Heart right ventricle (tissue), 16 donors: ENCODE data around the gene TMC5. TPM values are rescaled to one million over a fixed set of nuclear protein-coding genes. Genes with fewer than 3 reads are reported as not detected.

Experiments used
- ATAC-seq, 8 donors: fragments of 200-7000 bp; cut with Tn5 transposase; one replicate each; pipeline ENCODE4 v1.9.1; 2020; ENCODE audit warnings: mild to moderate bottlenecking in 8 of 8, moderate library complexity in 8 of 8, moderate number of reproducible peaks in 1 of 8
- DNase-seq, 2 donors: peaks; one replicate each; pipeline ENCODE4 v3.0.0-alpha.2; 2020
- H3K27ac ChIP-seq, 10 donors: fragments of 200-600 bp; sonication (generic) in 2 of 10; one replicate each; pipeline versions ENCODE4 v1.5.0 to v1.8.0; 2020 to 2022; ENCODE audit warnings: mild to moderate bottlenecking in 3 of 10
- H3K27me3 ChIP-seq, 7 donors: fragments of 200-600 bp; one replicate each; pipeline ENCODE4 v1.8.0; 2021 to 2022; ENCODE audit warnings: mild to moderate bottlenecking in 2 of 7
- H3K36me3 ChIP-seq, 9 donors: fragments of 200-600 bp; sonication (generic) in 1 of 9; one replicate each; pipeline versions ENCODE4 v1.5.0 to v1.8.0; 2020 to 2022; ENCODE audit warnings: mild to moderate bottlenecking in 2 of 9
- H3K4me1 ChIP-seq, 9 donors: fragments of 200-600 bp; sonication (generic) in 1 of 9; one replicate each; pipeline versions ENCODE4 v1.5.0 to v1.8.0; 2020 to 2022; ENCODE audit warnings: mild to moderate bottlenecking in 4 of 9
- H3K4me3 ChIP-seq, 10 donors: fragments of 200-600 bp; sonication (generic) in 2 of 10; one replicate each; pipeline versions ENCODE4 v1.5.0 to v1.8.0; 2020 to 2022; ENCODE audit warnings: mild to moderate bottlenecking in 7 of 10, moderate library complexity in 2 of 10
- H3K9me3 ChIP-seq, 11 donors: fragments of 200-600 bp in 10 of 11; sonication (generic) in 2 of 11; one replicate each; pipeline versions ENCODE4 v1.5.0 to v1.8.0; 2013 to 2022; ENCODE audit warnings: mild to moderate bottlenecking in 2 of 11, control low read depth in 1 of 11, moderate library complexity in 1 of 11
- WGBS, 2 donors: extraction: QIAGEN DNeasy Blood & Tissue Kit; methylation state at CpG; one replicate each; pipeline ENCODE4 v1.1.7; 2013; ENCODE audit warnings: inconsistent platforms in 1 of 2; 5-methylcytosine and 5-hydroxymethylcytosine counted together
- intact Hi-C, 10 donors: fragments of 100-400 bp; cut with DNase I; formaldehyde crosslinking; loops; one replicate each; pipeline versions ENCODE4 v1.11.1 to v1.14.2; 2022
- polyA plus RNA-seq, 2 donors: library from polyadenylated mRNA; stranded (reverse); fragments of 200-250 nt; gene quantifications; one replicate each; pipeline ENCODE4 v1.2.3, GENCODE V29; 2013
- total RNA-seq, 10 donors: library from RNA; stranded (reverse); fragmentation: NEBNext Ultra II Directional in 3 of 10; extraction: Animal tissue kit (Norgen Biotek cat#: 25700) in 3 of 10; gene quantifications; one replicate each; pipeline versions ENCODE4 v1.2.1 to v1.2.4, GENCODE V29; 2021 to 2023
- TF ChIP-seq, protein P1 (sequence below), 9 donors: fragments of 200-600 bp; sonication (generic) in 2 of 9; IDR thresholded peaks; one replicate each; pipeline versions ENCODE4 v1.5.0 to v1.8.0; 2021 to 2022; ENCODE audit warnings: antibody characterized with exemption in 9 of 9, mild to moderate bottlenecking in 5 of 9, moderate library complexity in 1 of 9
- donor health status: Arrhythmogenic right ventricular cardiomyopathy.
- donor health status: ischemic (EF 13 %, LVEDD 7.1; RV severe dilation, severe dysfunction).
- donor health status: healthy with polysubstance abuse.
- donor health status: DM: no; HTN: yes; CAD: no.
- donor health status: DM: no; HTN: no; CAD: no.
- donor health status: ischemic (EF 25% LVEDD 6.9; RV normal size, moderate dysfunction).
- donor health status: ischemic (EF 25% LVEDD 5.7; RV mildly dilated, moderate dysfunction).
- donor health status: healthy.
- donor health status: DM: yes; HTN: yes; CAD: no.
- donor health status: Ischemic cardiomyopathy.
- donor health status: ischemic (EF 35%, LVEDD 5.7; RV mildly dilated, moderate dysfunction).
- donor health status: nonischemic (EF 11% LVEDD 7.7; RV severe dilation, severe dysfunction).
- donor health status: DM: yes; HTN: yes; CAD: no.
- donor health status: PGD.
- donor health status: ischemic (EF 29% LVEDD 5.4; RV normal size, mild dysfunction).
- donor health status: nonischemic (EF 23%, LVEDD 6.1; RV moderate dilation, normal function).

TMC5 gene
- total and polyA plus RNA-seq, 12 donors, result under 0.01 to 0.13 (median 0.10) TPM; not detected in 8

- peaks cover 0 to 8% (median 0%) of the 10 kb centered on the region in 9 donors for H3K36me3 ChIP-seq
- H3K27me3 ChIP-seq, result no peaks in the 10 kb centered on the region
- H3K4me1 ChIP-seq, result peaks cover 0 to 60% (median 28%) of the 10 kb centered on the region in 9 donors
- H3K4me3 ChIP-seq, result no peak overlapping the region
- DNase-seq (no peak), ATAC-seq (no peak)
- intact Hi-C loops, result loop anchor here in 2 of 10 donors (2.0 kb wide), 1 partner anchor 32 kb away; the partner anchor contains the start of gene VPS35L (in 2 of the 2)
- peak overlapping the region in 1 of 10 donors; percentile 92 for H3K27ac ChIP-seq
- WGBS, 2 donors, result 91 to 96% methylated on average over 2 of the region's 2 CpGs
- TF ChIP-seq, protein P1, sequence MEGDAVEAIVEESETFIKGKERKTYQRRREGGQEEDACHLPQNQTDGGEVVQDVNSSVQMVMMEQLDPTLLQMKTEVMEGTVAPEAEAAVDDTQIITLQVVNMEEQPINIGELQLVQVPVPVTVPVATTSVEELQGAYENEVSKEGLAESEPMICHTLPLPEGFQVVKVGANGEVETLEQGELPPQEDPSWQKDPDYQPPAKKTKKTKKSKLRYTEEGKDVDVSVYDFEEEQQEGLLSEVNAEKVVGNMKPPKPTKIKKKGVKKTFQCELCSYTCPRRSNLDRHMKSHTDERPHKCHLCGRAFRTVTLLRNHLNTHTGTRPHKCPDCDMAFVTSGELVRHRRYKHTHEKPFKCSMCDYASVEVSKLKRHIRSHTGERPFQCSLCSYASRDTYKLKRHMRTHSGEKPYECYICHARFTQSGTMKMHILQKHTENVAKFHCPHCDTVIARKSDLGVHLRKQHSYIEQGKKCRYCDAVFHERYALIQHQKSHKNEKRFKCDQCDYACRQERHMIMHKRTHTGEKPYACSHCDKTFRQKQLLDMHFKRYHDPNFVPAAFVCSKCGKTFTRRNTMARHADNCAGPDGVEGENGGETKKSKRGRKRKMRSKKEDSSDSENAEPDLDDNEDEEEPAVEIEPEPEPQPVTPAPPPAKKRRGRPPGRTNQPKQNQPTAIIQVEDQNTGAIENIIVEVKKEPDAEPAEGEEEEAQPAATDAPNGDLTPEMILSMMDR (IDR thresholded peaks at IDR 0.05), result no peak
- H3K9me3 ChIP-seq, result no peaks in the 10 kb centered on the region
Observed at GRCh38 chr16:19522760-19523159, 105.1 kb downstream of the TMC5 start.

- H3K36me3 ChIP-seq, result peaks cover 0 to 12% (median 3%) of the 10 kb centered on the region in 9 donors
- peak; percentile 18 to 19 for DNase-seq
- H3K27ac ChIP-seq, result peak overlapping the region in 3 of 10 donors; percentile 17 to 67 (median 18)
- intact Hi-C loops, result loop anchor here in 2 of 10 donors (2.0 kb wide), 1 partner anchor 32 kb away; the partner anchor contains the start of gene VPS35L (in 2 of the 2)
- no peaks in the 10 kb centered on the region for H3K27me3 ChIP-seq
- peaks cover 0 to 56% (median 27%) of the 10 kb centered on the region in 9 donors for H3K4me1 ChIP-seq
- ATAC-seq, result no peak
- peak overlapping the region in 6 of 10 donors; percentile 65 to 97 (median 94) for H3K4me3 ChIP-seq
- H3K9me3 ChIP-seq, result no peaks in the 10 kb centered on the region
- 69 to 72% methylated on average over 18 of the region's 18 CpGs for WGBS, 2 donors
- TF ChIP-seq, protein P1 (IDR thresholded peaks at IDR 0.05), result no peak
Observed at GRCh38 chr16:19523184-19523558, 105.5 kb downstream of the TMC5 start.

DNA sequence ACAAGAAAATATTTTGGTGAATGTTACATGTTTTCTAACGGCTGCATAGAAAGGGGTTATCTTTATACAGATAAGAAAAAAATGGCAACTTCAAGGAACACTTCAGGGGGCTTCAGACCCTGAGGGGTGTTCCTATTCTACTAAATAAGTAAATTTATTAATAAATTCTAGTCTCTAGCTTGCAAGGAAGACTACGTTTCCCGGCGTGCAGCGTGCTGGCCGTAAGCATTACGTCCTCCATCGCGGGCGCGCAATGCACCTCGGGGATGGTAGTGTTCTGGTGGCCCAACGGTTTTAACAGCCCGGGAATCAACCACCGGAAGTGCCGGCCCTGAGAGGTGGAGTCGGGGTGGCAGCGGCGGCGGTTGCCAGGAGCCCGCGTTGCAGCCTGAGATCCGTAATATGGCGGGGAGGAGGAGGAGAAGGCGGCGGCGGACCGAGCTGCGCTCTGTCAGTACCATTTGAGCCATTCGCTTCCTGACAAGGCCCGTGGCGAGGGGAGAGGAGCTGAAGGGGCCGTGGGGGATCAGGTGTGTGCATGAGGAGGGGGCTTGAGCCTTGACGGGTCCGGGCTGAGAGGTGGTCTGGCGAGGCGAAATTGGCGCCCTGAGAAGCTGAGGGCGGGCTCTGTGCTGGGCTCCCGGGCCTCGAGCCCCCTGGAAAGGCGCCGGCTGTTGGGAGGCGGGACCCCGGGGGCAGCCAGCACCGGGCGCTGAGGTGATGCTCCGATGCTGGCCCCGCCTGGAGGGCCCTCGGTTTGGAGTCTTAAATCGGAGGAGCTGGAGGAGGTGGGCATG lies 106.1 kb downstream of the TMC5 start, which contains the start of gene CCP110:
Gene CCP110 (plus strand): TSS at position 384 of the 797 bp plus-strand sequence. CDS start 3,940 bp downstream, outside the sequence.
- TF ChIP-seq, protein P1 (IDR thresholded peaks at IDR 0.05), result no peak
- H3K4me1 ChIP-seq, result peaks cover 0 to 51% (median 24%) of the 10 kb centered on the region in 9 donors
- no peaks in the 10 kb centered on the region for H3K27me3 ChIP-seq
- intact Hi-C loops, result loop anchor here in 2 of 10 donors (2.0 kb wide), 1 partner anchor 31 kb away; the partner anchor contains the start of gene VPS35L (in 2 of the 2)
- WGBS, 2 donors, result 1% methylated on average over 50 to 51 of the region's 51 CpGs
- H3K4me3 ChIP-seq, result peak within 1 kb of the TSS; percentile 65 to 100 (median 92)
- DNase-seq (peak; percentile 96), ATAC-seq (peak; percentile 92 to 94 (median 93))
- peak within 1 kb of the TSS in 9 of 10 donors; percentile 17 to 84 (median 52) for H3K27ac ChIP-seq
- H3K36me3 ChIP-seq, result peaks cover 0 to 18% (median 8%) of the 10 kb centered on the region in 9 donors
- H3K9me3 ChIP-seq, result no peaks in the 10 kb centered on the region

DNA sequence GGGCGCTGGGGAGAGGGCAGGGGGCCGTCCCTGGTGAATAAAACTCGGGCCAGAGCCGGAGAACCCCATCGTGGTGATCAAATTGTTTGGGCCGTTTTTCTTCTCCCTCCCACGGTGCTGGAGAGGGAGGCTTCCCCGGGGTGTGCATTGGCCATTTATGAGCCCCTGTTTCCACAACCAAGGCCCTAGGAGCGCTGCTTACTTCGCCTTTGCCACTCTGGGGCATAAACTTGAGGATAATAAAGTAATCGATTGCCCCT lies 106.6 kb downstream of the TMC5 start:
- TF ChIP-seq, protein P1 (IDR thresholded peaks at IDR 0.05), result no peak
- Histone ChIP-seq H3K27me3 (no peaks in the 10 kb centered on the region), H3K27ac (peak overlapping the region in 9 of 10 donors; percentile 17 to 84 (median 52)), H3K9me3 (no peaks in the 10 kb centered on the region), H3K4me3 (peak overlapping the region; percentile 65 to 100 (median 92)), H3K4me1 (peaks cover 0 to 46% (median 24%) of the 10 kb centered on the region in 9 donors), H3K36me3 (peaks cover 0 to 22% (median 8%) of the 10 kb centered on the region in 9 donors)
- no peak for DNase-seq
- ATAC-seq, result peak in 2 of 8 donors; percentile 0 to 6
- 0% methylated on average over 11 of the region's 11 CpGs for WGBS, 2 donors
- intact Hi-C loops, result no loop called here
